ENCODE results near the gene MYH16. TPM values are rescaled to one million over a fixed set of nuclear protein-coding genes. Genes with fewer than 3 reads are reported as not detected.
"Not testable (repeated sequence)": the region's sequence is repeated elsewhere in the genome, so short reads cannot be mapped to it uniquely, and the experiment has no call there.

The MYH16 gene
- total and polyA plus RNA-seq, 12 donors: 0.03 to 0.28 TPM; not detected in 10

- 91 to 96% (median 95%) methylated on average over 5 of the region's 5 CpGs for WGBS, 4 donors
- H3K4me3 ChIP-seq: no peak overlapping the region
- DNase-seq: peak in 1 of 7 donors; percentile 29
- H3K27me3 ChIP-seq: no peaks in the 10 kb centered on the region
- TF ChIP-seq CTCF (IDR thresholded peaks at IDR 0.05): no peak
- TF ChIP-seq POLR2A (IDR thresholded peaks at IDR 0.05): no peak
- H3K27ac ChIP-seq: no peak overlapping the region
- H3K36me3 ChIP-seq (replicated peaks in 1 of 2): peaks cover 0 to 93% of the 10 kb centered on the region in 2 donors
- no peaks in the 10 kb centered on the region for H3K9me3 ChIP-seq (replicated peaks in 1 of 3)
- intact Hi-C loops (cut with DNase I): no loop called here
- H3K4me1 ChIP-seq (replicated peaks in 1 of 2): no peaks in the 10 kb centered on the region
Observed at GRCh38 chr7:99352247-99352646, 79.6 kb downstream of the MYH16 start.

- H3K27ac ChIP-seq: no peak overlapping the region
- no peak for DNase-seq
- TF ChIP-seq CTCF (IDR thresholded peaks at IDR 0.05): no peak
- no peak for TF ChIP-seq POLR2A (IDR thresholded peaks at IDR 0.05)
- no peak overlapping the region for H3K4me3 ChIP-seq
- H3K27me3 ChIP-seq: no peaks in the 10 kb centered on the region
- 93 to 98% (median 97%) methylated on average over 7 of the region's 7 CpGs for WGBS, 4 donors
- H3K9me3 ChIP-seq (replicated peaks in 1 of 3): no peaks in the 10 kb centered on the region
- peaks cover 0 to 96% of the 10 kb centered on the region in 2 donors for H3K36me3 ChIP-seq (replicated peaks in 1 of 2)
- intact Hi-C loops (cut with DNase I): no loop called here
- H3K4me1 ChIP-seq (replicated peaks in 1 of 2): no peaks in the 10 kb centered on the region
Observed at GRCh38 chr7:99355098-99355497, 82.5 kb downstream of the MYH16 start.

GRCh38 chr7:99357701-99358490 lies 85.3 kb downstream of the MYH16 start:
- intact Hi-C loops (cut with DNase I): no loop called here
- no peak for DNase-seq
- peaks cover 0 to 93% of the 10 kb centered on the region in 2 donors for H3K36me3 ChIP-seq (replicated peaks in 1 of 2)
- H3K27me3 ChIP-seq: no peaks in the 10 kb centered on the region
- 89 to 90% (median 89%) methylated on average over 16 of the region's 16 CpGs for WGBS, 4 donors
- no peak for TF ChIP-seq CTCF (IDR thresholded peaks at IDR 0.05)
- no peak for TF ChIP-seq POLR2A (IDR thresholded peaks at IDR 0.05)
- no peaks in the 10 kb centered on the region for H3K9me3 ChIP-seq (replicated peaks in 1 of 3)
- H3K4me1 ChIP-seq (replicated peaks in 1 of 2): no peaks in the 10 kb centered on the region
- peak overlapping the region in 1 of 5 donors; percentile 29 for H3K27ac ChIP-seq
- H3K4me3 ChIP-seq: no peak overlapping the region

GRCh38 chr7:99358521-99358920 lies 85.9 kb downstream of the MYH16 start:
- H3K4me3 ChIP-seq; H3K9me3 ChIP-seq (replicated peaks in 1 of 3); DNase-seq; intact Hi-C loops (cut with DNase I); H3K27ac ChIP-seq; H3K4me1 ChIP-seq (replicated peaks in 1 of 2); H3K27me3 ChIP-seq: not testable (repeated sequence)
- 89 to 97% (median 93%) methylated on average over 15 of the region's 15 CpGs for whole genome bisulfite sequencing, 4 donors
- H3K36me3 ChIP-seq (replicated peaks in 1 of 2): peaks cover 0 to 93% of the 10 kb centered on the region in 2 donors

Measured in adrenal gland (tissue), 12 donors.